Stimulated activated CD4-positive, alpha-beta T cell treated with anti-CD3 and anti-CD28 coated beads, Interleukin-12 subunit alpha, Interleukin-12 subunit beta, amount 100 ng/mL, for 48 hours (primary cell): Measurements from ENCODE around the gene LZTFL1.

Experiments
- DNase-seq, 3 donors: peaks; one replicate each; pipeline ENCODE4 v3.0.0-alpha.2; 2020; ENCODE audit warnings: low read depth in 2 of 3, low spot score in 1 of 3

The LZTFL1 gene

GRCh38 chr3:45814322-45814721, 27.6 kb downstream of the LZTFL1 start:
- no peak for DNase-seq

- no peak for DNase-seq
Measured at GRCh38 chr3:45807681-45808540, 34.0 kb downstream of the LZTFL1 start.

GRCh38 chr3:45807133-45807532, 34.8 kb downstream of the LZTFL1 start:
- no peak for DNase-seq

GRCh38 chr3:45806072-45806471, 35.8 kb downstream of the LZTFL1 start:
- DNase-seq = no peak

GRCh38 chr3:45803252-45803935, 38.5 kb downstream of the LZTFL1 start:
- no peak for DNase-seq

DNA sequence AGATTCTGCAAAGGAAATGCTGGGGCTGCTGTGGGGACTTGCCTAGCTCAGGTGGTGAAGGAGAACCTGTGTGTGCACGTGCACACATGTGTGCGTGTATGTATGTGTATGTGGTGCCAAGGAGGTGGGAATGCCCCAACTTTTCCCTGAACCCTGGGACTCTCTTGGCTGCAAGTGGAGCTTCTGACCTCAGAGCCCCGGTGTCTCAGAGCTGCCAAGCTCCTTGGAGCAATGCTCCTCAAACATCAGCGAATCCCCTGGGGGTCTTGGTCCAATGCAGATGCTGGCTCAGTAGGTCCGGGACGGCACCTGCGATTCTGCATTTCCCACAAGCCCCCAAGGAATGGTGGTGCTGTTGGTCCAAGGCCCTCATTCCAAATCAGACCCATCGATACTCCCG, 39.8 kb downstream of the LZTFL1 start:
- no peak for DNase-seq

GRCh38 chr3:45800611-45801010, 41.3 kb downstream of the LZTFL1 start:
- no peak for DNase-seq

GRCh38 chr3:45799586-45799985, 42.3 kb downstream of the LZTFL1 start:
- no peak for DNase-seq

- DNase-seq = no peak
Measured at GRCh38 chr3:45798034-45798433, 43.9 kb downstream of the LZTFL1 start.

GRCh38 chr3:45796902-45797637, 44.8 kb downstream of the LZTFL1 start:
- DNase-seq = no peak

- DNase-seq = no peak
Measured at GRCh38 chr3:45795882-45796765, 45.8 kb downstream of the LZTFL1 start, which contains the start of gene SLC6A20. Gene SLC6A20, minus strand, starts transcription at chr3:45796536. Its CDS starts 117 bp downstream, at chr3:45796419.

DNA sequence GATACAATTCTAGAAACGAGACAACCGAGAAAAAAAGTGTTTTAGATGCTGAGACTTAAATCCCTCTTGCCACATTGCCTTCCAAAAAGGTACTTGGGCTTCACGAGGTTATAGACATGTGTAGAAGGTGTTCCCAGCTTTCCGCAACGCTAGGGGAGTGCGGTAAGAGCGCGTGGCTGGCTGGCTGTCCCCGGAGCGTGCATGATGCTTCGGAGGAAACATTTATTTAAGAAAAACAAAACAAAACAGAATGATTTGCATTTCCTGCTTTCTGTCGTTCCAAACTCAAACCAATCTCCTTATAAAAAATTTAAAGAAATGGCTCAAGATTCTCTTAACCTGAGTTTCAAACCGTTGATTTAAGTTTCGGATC, 46.4 kb downstream of the LZTFL1 start:
- DNase-seq = no peak

DNA sequence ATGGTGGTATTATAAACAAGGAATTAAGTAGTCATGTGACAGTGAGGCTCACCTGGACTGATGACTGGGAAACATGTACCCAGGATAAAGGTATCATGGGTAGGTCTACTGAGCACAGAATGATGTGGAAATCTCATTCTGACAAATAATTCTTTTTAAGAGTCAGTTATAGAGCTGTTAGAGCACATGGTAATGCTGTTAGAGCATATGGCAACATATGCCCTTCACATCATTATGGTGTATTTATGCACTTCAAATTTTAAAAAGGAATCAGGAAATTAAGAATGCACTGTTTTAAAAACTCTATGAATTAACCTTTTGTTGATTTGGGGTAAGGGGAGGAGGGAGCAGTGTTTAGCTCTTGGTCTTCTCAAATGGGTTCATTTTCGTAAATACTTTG, 47.3 kb downstream of the LZTFL1 start:
- DNase-seq = no peak

- DNase-seq = no peak
Measured at GRCh38 chr3:45794177-45794560, 47.8 kb downstream of the LZTFL1 start.

- DNase-seq = no peak
Measured at GRCh38 chr3:45793482-45794176, 48.3 kb downstream of the LZTFL1 start.

- no peak for DNase-seq
Measured at GRCh38 chr3:45792516-45793172, 49.3 kb downstream of the LZTFL1 start.

DNA sequence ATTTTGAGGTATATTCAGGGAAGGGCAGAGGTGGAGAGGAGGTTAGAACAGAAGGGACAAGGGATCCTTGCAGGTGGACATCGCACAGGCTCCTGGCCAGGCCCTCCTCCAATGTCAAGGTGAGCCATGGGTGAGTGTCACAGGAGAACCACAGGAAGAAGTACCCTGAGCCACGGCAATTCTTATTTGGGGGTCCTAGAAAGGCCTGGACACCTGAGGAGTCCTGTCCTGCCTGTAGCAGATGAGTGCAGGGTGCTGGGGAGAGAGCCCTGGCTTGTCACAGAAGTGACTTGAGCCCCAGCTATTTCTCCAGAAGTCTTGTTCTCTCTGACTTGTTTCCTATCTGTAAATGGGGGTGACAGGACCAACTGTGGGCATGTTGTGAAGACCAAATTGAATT, 49.9 kb downstream of the LZTFL1 start:
- no peak for DNase-seq

- no peak for DNase-seq
Measured at GRCh38 chr3:45790596-45790995, 51.3 kb downstream of the LZTFL1 start.

- DNase-seq = no peak
Measured at GRCh38 chr3:45789235-45789812, 52.6 kb downstream of the LZTFL1 start.
